Erythroblast (primary cell): ENCODE measurements around the gene FOXS1.
"Not testable (repeated sequence)": the region's sequence is repeated elsewhere in the genome, so short reads cannot be mapped to it uniquely, and the experiment has no call there.

ENCODE experiments used
- DNase-seq, 2 experiments: peaks; one replicate each; lab custom pipeline; 2025; lab: John Stamatoyannopoulos, UW
- GATA1 ChIP-seq: IDR thresholded peaks from 2 replicates; pipeline ENCODE4 v1.6.1; 2011; ENCODE audit warnings: low read depth, mild to moderate bottlenecking, control low read depth, low read length, moderate library complexity
- POLR2A ChIP-seq: IDR thresholded peaks from 2 replicates; pipeline ENCODE4 v1.6.1; 2011; ENCODE audit warnings: mild to moderate bottlenecking, low read length

The FOXS1 gene

DNA sequence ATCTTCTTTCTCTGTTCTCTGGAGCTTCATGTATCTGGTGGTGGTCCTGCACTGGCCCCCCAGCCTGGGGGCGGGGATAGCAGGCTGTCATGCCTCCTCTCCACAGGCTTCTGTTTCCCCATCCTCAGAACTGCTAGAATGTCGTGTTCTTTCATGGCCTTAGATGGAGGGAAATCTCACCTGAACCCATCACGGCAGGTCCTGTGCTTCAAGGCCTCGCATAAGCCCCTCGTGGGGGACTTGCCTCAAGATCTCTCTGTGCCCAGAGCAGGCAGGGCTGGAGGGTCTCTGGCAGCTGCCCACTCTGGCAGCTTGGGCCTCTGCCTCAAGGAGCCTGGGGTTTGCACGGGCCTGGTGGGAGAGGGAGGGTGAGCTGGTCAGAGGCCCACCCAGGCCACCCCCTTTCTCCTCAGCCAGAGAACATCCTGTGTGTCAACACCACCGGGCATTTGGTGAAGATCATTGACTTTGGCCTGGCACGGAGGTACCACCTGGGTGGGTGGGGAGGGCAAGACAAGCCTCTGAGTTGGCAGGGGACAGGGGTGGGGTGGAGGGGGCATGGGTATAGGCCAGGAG lies 14.9 kb downstream of the FOXS1 start:
- TF ChIP-seq POLR2A (no peak), GATA1 (no peak)
- no peak for DNase-seq

DNA sequence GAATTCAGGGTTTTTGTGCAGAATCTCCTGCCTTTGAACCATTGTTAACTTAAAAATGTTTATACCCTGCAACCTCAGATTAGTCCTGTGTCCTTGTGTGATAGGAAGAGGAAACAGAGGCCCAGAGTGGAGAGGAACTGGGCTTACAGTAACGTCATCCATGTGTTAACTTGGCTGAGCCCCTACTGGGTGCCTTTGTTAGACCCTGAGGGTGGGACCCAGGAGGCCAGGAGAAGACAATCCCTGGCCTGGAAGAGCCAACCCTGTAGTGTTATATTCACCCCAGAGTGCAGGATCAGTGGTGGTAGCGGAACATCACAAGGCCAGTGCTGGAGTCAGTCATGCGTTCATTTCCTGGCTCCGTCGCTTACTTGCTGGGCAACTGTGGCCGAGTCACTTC lies 15.7 kb downstream of the FOXS1 start:
- TF ChIP-seq GATA1 (no peak), POLR2A (no peak)
- no peak for DNase-seq

DNA sequence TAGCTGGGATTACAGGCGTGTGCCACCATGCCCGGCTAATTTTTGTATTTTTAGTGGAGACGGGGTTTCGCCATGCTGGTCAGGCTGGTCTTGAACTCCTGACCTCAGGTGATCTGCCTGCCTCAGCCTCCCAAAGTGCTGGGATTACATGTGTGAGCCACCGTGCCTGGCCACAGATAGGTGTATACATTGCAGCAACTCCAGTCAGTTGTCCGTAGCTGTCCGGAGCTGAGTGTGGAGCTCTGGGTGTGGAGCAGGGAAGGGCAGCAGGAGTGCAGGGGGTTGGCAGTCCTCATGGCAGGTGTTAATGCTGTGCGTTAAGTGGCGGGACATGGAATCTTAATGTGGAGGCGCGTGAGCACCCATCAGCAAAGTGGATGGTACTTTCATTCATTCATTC lies 17.4 kb downstream of the FOXS1 start:
- DNase-seq, result not testable (repeated sequence)

DNA sequence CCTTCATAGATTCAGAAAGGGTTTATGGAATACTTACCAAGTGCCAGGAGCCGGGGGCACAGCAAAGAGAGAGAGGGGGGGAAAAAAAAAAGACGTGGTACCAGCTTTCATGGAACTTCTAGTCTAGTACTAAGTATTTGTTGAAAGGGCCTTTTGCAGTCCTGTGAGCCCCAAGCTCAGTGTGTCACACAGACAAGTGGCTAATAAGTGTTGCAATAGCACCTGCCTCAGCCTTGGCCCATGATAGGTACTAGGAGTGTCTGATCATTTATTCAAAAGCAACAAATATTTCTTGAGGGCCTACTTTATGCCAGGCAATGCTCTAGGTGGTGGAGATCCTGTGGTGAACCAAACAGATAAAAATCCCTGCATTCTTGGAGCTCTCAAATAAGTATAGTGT lies 18.3 kb downstream of the FOXS1 start:
- TF ChIP-seq GATA1 (no peak), POLR2A (no peak)
- no peak for DNase-seq

DNA sequence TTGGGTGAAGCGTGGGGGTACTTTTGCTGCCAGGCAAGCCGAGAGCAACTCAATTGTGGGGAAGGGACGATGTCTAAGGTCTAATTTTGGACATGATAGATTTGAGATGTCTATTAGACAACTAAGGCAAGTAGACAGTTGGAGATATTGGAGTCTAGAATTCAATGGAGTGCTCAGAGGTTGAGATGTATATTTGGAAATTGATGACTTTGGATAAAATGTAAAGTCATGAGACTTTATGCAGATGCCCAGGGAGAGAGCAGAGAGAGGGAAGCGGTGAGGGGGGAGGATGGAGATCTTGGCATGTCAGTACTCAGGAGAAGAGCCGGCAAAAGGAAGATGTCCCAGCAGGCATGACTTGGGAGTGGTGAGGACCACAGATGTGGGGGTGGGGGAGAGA lies 19.3 kb downstream of the FOXS1 start:
- no peak for DNase-seq
- TF ChIP-seq GATA1 (no peak), POLR2A (no peak)

DNA sequence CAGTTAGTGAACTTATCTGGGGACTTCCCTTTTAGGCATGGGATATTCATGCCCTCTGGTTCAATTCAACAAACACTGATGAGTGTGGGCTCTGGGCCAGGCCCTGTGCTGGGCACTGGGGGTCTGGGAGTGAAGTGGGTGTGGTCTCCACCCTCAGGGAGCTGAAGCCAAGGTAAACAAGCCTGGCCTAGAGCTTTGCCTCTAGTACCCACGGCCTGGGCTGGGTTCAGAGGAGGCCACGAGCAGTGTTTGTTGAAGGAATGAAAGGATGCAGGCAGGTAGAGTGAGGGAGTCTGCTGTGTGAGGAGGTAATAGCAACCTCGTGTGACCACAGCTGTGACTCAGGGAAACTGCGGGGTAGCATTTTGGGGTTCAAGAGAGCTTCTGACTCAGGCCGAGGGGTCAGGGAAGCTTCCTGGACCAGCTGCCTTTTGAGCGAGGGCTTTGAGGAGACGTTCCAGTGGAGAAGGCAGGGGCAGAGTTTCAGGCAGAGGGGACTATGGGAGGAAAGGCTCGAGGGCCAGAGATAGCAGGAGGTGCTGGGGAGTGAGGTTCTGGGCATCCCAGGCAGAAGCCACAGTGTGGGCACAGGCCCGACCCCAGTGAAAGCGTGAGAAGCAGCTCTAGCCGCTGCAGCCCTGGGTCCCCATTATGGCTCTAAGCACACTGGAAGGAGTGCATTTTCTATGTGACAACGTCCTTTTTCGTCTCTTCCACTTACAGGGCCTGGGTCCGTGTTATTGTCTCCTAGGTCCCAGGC lies 20.7 kb downstream of the FOXS1 start:
- no peak for DNase-seq
- TF ChIP-seq GATA1 (no peak), POLR2A (no peak)

DNA sequence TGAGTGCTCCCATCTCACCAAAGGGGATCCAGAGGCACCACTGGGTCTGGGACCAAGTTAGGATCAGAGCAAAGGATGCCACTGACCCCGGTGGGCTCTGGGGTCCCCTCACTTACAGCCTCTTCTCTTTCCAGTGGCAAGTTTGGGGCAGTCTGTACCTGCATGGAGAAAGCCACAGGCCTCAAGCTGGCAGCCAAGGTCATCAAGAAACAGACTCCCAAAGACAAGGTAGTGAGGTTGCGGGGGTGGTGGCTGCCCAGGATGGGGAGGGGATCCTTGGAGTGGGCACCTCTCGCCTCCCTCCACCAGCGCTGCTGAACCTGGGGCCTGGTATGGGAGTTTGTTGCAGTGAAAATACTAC lies 21.3 kb downstream of the FOXS1 start:
- DNase-seq, result no peak
- TF ChIP-seq POLR2A (no peak), GATA1 (no peak)

DNA sequence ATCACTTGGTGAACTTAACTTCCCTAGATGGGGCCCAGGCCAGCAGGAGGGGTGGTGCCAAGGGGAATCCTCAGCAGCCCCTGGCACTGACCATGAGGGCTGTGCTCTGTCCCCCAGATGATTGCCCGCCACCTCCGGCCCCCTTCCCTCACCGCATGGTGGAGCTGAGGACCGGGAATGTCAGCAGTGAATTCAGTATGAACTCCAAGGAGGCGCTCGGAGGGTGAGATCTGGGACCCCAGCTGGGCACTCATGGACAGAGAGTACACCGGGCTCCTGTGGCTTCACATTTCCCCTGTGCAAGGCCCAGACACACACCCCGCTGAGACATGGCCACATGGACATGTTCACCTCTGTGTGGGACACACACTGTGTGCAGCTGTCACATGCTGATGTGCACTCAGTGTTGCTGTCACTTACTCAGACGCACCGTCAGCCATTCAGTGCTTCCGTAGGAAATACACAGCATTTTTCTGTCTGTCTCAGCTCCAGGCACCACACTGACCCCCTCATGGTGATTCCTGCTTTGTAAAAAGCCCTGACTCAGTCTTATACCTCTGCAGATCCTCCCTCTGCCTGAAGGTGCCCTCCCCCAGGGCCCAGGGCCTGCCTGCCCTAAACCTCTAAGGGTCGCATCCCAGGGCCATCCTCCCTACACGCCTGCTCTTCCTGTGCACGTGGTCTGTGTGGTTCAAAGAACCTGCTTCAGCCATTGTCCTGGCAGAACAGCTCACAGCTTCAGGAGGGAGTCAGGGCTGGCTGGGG lies 21.9 kb downstream of the FOXS1 start:
- TF ChIP-seq POLR2A (no peak), GATA1 (no peak)
- DNase-seq, result no peak

DNA sequence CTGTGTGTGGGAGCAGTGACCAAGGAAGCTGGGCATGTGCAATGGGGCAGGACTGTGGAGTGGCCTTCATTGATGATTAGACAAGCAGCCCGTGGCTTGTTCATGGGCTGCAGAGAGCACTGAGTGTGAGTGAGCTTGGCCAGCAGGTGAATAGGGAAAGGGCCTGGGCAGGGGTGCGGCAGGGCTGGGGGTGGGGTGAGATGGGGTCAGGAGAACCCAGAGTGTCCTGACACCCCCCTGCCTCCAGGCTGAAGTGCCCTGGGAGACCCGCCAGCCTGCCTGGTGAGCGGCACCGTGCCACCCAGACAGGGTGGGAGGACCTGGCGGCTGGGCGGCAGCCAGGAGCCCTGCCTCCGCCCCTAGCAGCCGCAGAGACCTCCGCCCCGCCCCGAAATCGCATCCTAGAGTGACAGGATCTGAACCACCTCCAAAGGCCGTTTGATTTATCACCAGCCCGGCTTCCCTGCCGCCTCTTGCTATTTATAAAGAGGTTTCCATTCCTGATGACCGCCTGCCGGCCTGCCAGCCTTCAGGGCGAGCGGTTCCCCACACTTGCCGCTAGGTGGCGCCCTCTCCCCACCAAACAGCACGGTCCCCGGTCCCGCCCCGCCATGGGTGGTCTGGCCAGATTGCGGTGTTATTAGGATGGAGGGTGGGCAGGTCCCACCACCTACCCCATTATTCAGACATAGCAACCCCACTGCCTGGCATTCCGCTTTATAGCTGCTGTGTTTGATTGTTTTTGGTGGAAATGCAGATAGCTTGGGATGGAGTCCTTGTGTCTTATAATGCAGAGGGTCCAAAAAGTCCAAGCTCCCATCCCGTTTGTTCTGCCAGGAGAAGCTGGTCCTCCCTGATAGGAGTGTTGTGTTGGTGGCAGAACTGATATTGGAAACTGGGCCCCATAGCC lies 22.7 kb downstream of the FOXS1 start:
- peak; percentile 68 to 85 for DNase-seq
- TF ChIP-seq GATA1 (no peak), POLR2A (no peak)

DNA sequence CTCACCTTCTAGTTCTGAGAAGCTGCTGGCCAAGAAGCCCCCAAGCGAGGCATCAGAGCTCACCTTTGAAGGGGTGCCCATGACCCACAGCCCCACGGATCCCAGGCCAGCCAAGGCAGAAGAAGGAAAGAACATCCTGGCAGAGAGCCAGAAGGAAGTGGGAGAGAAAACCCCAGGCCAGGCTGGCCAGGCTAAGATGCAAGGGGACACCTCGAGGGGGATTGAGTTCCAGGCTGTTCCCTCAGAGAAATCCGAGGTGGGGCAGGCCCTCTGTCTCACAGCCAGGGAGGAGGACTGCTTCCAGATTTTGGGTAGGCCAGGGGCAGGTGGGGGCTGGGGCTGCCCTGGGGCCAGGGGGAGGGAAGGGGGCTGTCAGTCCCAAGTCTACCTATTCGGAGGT lies 24.0 kb downstream of the FOXS1 start:
- DNase-seq, result no peak
- TF ChIP-seq GATA1 (no peak), POLR2A (no peak)

DNA sequence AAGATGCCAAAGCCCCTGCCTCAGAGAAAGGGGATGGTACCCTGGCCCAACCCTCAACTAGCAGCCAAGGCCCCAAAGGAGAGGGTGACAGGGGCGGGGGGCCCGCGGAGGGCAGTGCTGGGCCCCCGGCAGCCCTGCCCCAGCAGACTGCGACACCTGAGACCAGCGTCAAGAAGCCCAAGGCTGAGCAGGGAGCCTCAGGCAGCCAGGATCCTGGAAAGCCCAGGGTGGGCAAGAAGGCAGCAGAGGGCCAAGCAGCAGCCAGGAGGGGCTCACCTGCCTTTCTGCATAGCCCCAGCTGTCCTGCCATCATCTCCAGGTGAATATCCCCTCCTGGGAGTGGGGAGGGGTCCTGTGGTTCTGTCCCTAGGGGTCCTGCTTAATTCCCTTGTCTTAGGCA lies 25.2 kb downstream of the FOXS1 start:
- no peak for DNase-seq
- TF ChIP-seq GATA1, result no peak
- no peak for TF ChIP-seq POLR2A

DNA sequence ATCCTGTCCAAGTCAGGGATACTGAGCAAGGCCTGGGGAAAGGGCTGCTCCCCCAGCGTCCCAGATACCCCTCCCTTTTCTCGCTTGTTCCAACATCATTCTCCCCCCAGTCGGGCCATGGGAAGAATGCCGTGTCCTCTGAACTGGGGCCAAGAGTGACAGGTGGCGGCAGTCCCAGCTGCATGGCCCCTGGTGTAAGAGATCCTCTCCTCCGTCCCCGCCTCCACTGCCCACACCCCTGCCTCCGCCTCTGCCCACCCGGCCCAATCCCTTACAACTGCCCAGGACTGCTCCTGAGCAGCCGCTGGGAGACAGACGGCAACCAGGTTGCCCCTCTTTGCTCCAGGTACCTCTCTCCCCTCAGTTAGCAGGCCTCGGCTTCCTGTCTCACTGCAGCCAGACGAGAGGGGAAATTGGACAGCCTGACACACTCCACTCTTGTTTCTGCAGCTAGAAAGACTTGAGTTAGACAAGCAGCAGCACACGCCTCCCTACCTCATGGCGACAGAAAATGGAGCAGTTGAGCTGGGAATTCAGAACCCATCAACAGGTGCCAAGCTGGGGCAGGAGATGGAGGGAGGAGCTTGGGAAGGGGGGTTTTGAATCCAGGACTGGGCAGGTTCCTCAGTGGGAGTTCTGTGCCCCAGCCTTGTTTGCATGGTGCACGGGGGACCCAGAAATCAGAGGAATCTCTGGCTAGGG lies 26.2 kb downstream of the FOXS1 start, which contains the start of gene MYLK2:
Gene MYLK2 (plus strand): TSS at position 274 of the 702 bp plus-strand sequence. CDS start 225 bp downstream, at position 499.
- no peak for DNase-seq
- TF ChIP-seq POLR2A (no peak), GATA1 (no peak)

DNA sequence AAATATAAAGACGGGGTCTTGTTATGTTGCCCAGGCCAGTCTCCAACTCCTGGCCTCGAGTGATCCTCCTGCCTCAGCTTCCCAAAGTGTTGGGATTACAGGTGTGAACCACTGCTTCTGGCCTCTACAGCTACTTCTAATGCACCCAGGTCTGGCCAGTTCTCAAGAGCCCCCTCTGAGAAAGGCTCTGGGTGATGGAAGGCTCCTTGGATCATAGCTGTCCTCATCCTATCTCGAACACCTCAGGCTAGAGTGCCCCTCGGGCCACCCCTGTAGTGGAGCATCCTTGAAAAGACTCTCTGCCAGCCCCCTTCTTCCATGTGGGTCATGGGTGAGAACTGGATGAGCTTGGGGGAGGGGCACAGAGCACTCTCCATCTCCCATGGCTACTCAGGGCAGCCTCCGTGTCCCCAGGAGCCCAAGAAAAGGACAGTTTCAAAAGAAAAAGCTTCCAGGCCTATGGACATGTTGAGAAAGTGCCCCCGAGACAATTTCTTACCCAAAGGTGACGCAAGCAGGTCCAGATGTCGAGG lies 27.0 kb downstream of the FOXS1 start:
- no peak for DNase-seq
- no peak for TF ChIP-seq POLR2A
